Activated CD8-positive, alpha-beta memory T cell treated with anti-CD3 and anti-CD28 coated beads for 24 hours (primary cell): Measurements from ENCODE around the gene SPDYC.

Experiments
- DNase-seq: peaks from one replicate; pipeline ENCODE4 v3.0.0-alpha.2; 2020

The SPDYC gene, protein sequence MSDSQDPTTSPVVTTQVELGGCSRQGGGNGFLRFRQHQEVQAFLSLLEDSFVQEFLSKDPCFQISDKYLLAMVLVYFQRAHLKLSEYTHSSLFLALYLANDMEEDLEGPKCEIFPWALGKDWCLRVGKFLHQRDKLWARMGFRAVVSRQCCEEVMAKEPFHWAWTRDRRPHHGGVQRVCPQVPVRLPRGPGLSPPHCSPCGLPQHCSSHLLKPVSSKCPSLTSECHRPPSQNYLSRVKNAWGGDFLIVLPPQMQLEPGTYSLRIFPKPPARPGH

GRCh38 chr11:65170058-65170534 is at the start of gene SPDYC:
Gene SPDYC, plus strand, starts transcription at chr11:65170233. Its CDS starts 1,125 bp downstream, at chr11:65171358.
- no peak for DNase-seq

DNA sequence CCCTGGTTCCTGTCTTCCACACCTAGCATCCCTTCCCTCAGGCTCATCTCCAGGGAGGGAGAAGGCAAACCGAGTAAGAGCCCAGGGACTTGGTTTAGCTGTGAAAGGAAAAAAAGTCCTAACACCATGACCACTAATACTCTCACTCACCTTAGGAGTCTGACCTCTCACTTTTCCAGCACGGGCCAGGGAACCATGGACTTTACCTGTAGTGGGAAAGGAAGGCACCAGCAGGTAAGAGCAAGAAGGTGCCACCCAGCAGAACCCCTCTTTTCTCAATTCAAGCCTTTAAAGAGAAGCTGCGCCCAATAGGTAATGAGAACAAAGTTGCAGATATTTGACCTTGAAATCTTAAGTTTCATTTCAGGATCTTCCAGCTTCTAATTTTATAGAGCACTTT is 49.2 kb upstream of the SPDYC start:
- DNase-seq, result peak; percentile 52

DNA sequence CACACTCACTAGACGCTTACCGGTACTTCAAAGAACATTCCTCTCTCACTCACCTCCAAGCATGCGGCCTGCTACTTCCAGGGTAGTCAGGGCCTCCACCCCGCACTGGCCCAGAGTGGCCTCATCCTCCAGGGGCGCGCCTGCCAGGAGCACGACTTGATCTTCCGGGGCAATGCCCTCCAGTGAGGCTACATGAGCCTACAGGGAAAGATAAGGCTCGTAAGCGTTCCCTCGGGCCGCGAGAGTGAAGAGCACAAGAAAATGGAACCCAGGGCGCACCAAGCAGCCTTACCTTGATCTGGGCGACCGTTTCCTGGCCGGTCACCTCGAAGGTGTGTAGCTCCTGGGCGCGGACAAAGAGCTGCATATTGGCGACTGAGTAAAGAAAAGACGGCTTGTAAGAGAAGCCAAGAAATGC is 48.6 kb upstream of the SPDYC start:
- DNase-seq, result peak; percentile 75

DNA sequence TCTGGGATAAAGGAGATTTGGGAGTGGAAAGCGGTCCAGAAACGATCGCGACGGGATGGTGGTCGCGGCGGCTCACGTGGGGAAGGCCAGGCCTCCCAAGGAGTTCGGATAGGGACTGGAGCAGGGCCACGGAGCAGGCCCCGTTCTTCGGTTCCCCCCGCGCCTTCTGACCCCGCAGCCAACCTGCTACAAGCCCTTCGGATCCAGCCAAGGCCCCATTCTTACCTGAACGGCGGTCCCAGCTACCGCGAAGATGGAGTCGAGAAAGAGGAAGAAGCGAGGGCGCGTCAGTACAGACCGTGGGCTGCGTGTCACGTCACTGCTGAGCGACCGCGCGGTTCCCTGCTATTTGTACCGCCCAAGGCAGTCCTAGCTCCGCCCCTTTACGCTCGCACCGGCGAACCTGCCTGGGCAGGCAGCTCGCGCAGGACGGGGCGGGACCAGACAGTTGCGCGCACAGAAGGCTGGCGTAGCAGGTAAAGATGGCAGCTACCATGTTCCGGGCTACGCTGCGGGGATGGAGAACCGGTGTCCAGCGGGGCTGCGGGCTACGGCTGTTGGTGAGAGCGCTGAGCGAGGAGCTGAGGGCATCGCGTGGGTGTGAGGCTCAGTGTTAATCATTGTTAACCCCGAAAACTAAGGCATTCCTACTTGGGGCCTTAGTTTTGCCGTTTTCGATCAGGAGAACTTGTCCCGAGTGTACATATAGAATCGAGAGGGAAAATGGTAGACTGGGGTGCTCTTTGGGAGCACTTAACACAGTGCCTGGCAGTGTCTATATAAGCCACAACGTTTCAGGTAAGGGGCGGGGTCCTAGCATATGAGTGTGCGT is 48.0 kb upstream of the SPDYC start, which contains the start of the genes FAU and MRPL49:
TSS of gene FAU (minus strand) at position 270 of the 832 bp plus-strand sequence. CDS start 321 bp downstream, outside the sequence.
TSS of gene MRPL49 (plus strand) at position 457 of the 832 bp plus-strand sequence. CDS start at position 483, 26 bp downstream.
- peak; percentile 98 for DNase-seq

- peak; percentile 38 for DNase-seq
Measured at GRCh38 chr11:65124480-65125196, 45.4 kb upstream of the SPDYC start.

GRCh38 chr11:65125197-65126056 is 44.6 kb upstream of the SPDYC start:
- peak; percentile 38 for DNase-seq

DNA sequence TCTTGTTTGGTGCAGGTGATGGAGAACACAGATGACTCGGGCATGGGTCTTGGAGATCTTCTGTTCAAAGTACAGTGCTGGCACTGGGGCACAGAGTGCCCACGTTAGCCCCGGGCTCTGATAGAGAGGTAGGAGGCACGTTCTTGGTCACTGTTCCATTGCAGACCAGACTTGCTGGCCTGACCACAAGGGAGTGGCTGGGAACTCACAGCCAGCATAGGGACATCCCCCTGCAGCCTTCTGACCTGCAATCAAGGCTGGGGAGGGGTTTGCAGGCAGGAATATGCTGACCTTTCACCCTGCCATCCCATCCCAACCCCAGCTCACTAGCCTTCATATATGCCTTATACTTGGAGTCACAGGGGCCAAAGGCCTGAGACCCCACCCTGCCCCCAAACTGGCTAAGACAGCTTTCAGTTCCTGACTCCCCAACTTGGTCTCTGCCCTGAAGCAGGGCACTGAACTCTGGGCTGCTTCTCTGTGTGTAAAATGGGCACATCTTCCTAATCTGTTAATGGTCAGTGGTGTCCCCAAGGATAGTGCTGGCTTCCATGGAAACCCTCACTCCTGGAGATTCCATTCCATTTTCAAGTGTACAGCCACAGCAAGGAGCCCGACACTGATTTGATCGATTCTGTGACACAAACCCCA is 43.3 kb upstream of the SPDYC start:
- DNase-seq, result no peak

DNA sequence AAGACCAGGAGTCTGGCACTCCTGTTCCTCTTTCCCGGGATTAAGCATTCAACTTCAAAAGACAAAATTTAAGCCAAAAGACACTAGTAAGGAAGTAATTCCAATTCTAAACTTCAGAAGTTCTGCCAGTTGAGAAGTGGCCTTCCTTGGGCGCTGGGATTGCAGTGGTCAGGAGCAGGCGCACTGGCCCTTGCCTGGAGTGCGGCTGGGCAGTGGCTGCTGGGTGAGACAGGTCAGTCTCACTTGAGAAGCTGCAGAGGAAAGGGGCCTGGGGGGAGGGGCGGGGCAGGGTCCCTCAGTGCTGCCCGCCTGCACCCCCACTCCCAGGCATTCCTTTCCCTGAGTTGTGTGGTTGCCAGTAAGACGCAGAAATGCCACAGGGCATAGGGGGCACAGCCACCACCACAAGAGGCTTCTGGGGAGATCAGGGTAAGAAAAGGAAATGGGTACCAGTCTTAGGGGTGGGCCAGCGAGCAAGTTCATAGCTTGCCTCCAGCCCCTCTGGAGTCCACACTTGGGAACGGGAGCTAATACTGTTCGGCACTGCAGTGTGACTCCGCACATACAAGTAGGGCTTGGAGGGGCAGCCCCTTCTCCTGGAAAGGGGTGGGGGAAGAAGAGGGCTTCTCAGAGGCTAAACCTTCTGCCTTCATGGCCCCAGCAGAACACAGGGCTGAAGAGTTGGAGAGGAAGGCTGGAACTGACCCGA is 42.4 kb upstream of the SPDYC start:
- no peak for DNase-seq

- DNase-seq, result no peak
Measured at GRCh38 chr11:65128182-65129145, 41.6 kb upstream of the SPDYC start.

DNA sequence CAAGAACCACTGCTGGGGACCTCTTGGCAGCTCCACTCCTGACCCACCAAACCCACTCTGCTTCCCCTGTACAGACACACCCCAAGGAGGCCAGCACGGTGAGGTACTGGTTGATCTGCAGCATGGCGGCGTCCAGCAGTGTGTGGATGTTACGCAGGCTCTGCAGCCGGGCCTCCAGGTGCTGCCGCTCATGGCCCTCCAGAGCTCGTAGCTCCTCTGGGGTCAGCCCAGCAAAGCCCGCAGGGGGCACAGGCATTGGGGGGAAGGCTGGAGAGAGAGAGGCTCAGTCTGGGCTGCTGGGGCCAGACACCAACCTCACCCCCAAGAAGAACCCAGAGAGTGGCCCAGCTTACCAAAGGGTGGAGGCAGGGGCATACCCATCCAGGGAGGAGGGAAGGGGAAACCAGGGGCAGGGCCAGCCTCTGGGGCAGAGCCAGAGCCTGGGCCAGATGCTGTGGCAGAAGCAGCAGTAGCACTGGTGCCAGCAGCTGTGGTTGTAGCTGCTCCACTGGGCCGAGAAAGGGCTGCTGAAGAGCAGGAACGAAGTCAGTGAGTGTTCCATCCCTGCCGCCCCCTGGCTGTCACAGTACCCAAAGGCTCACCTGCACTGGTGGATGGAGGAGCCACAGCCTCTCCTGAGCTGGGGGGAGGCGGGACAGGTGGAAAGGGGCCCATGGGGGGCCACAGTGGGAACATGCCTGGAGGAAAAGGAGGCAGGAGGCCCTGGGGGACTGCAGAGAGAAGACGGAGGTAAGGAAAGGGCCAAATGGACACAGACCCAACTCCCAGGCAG is 40.2 kb upstream of the SPDYC start:
- no peak for DNase-seq

GRCh38 chr11:65130631-65131416 is 39.2 kb upstream of the SPDYC start:
- no peak for DNase-seq

DNA sequence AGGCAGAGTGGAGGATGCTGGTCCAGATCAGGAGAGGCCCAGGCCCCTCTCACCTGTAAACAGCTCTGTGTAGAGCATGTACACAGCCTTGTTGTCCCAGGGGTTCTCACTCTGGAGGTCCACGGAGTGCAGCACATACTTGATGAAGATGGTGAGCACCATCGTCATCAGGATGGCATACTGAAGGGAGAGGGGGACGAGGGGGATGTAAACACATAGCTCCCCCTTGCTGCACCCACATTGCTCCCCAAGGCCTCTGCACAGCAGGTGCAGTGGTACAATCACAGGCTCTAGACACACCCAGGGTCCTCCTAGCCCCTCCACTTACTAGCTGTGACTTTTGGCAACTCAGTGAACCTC is 38.6 kb upstream of the SPDYC start:
- DNase-seq, result peak; percentile 50

- DNase-seq, result peak; percentile 50
Measured at GRCh38 chr11:65131895-65132237, 38.2 kb upstream of the SPDYC start.

DNA sequence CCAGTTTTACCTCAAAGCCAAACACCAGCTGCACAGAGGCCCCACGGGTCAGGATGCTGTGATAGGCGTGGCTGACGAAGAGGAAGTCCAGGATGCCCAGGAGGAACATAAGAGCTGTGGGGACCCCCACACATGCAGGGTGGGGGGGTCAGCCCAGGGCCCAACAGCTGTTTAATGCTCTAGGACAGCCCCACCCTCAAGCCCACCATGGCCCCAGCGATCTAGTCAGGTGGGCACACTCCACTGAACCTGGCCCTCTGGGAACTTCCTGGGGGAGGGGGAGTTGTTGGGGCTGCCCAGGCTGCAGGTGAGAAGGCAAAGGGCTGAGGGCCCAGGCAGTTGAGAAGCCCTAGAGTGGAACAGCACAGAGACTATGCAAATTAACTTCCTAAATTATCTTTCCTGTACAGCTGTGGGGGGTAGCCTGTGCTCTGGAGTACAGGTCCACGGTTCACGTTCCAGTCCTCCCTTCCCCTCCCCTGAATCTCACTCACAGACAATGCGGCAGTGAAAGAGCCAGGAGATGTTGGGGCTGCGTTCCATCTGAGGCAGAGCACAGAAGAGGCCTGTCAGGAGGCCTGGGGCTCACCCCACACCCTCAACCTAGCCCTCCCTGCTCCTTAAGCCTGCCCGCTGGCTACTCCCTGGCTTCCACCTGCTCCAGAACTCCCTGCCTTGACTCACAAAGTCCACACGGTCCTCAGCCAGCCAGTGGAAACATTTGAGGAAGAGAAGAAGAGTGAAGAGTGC is 37.6 kb upstream of the SPDYC start:
- peak; percentile 45 for DNase-seq

GRCh38 chr11:65132988-65133700 is 36.9 kb upstream of the SPDYC start:
- peak; percentile 76 for DNase-seq

- peak; percentile 68 for DNase-seq
Measured at GRCh38 chr11:65133724-65134123, 36.3 kb upstream of the SPDYC start.
